Liver (tissue), 10 donors: ENCODE results near the gene ST3GAL4. TPM values are rescaled to one million over a fixed set of nuclear protein-coding genes. Genes with fewer than 3 reads are reported as not detected.

Experiments
- DNase-seq: peaks from one replicate; pipeline ENCODE4 v3.0.0-alpha.2; 2017; ENCODE audit warnings: low spot score
- H3K27ac ChIP-seq, 2 donors: one replicate each; pipeline ENCODE4 v1.7.0; 2013; ENCODE audit warnings: inconsistent platforms in 2 of 2, low read length in 2 of 2, control low read depth in 1 of 2, low read depth in 1 of 2, mild to moderate bottlenecking in 1 of 2
- H3K27me3 ChIP-seq, 4 donors: one replicate each; pipeline versions ENCODE4 v1.6.1 to v1.7.0; 2013; ENCODE audit warnings: low read length in 3 of 4, inconsistent platforms in 1 of 4, mild to moderate bottlenecking in 1 of 4, moderate library complexity in 1 of 4; ENCODE audit not compliant: control insufficient read depth in 4 of 4, insufficient read depth in 4 of 4
- H3K36me3 ChIP-seq, 4 donors: one replicate each; pipeline versions ENCODE4 v1.6.1 to v1.7.0; 2013; ENCODE audit warnings: low read length in 3 of 4, mild to moderate bottlenecking in 3 of 4, low read depth in 1 of 4, moderate library complexity in 1 of 4; ENCODE audit not compliant: control insufficient read depth in 4 of 4, insufficient read depth in 3 of 4
- H3K4me1 ChIP-seq, 4 donors: one replicate each; pipeline versions ENCODE4 v1.6.1 to v1.7.0; 2013; ENCODE audit warnings: low read length in 3 of 4, mild to moderate bottlenecking in 3 of 4, moderate library complexity in 1 of 4; ENCODE audit not compliant: control insufficient read depth in 4 of 4, insufficient read depth in 4 of 4
- H3K4me3 ChIP-seq, 3 donors: one replicate each; pipeline versions ENCODE4 v1.6.1 to v1.7.0; 2013; ENCODE audit warnings: low read length in 3 of 3, control low read depth in 1 of 3, low read depth in 1 of 3, mild to moderate bottlenecking in 1 of 3
- H3K9ac ChIP-seq, 2 donors: one replicate each; pipeline ENCODE4 v1.7.0; 2013; ENCODE audit warnings: low read length in 2 of 2, mild to moderate bottlenecking in 2 of 2, moderate library complexity in 2 of 2, control low read depth in 1 of 2, low read depth in 1 of 2
- H3K9me3 ChIP-seq, 4 donors: one replicate each; pipeline versions ENCODE4 v1.6.1 to v1.7.0; 2013; ENCODE audit warnings: low read length in 3 of 4; ENCODE audit not compliant: control insufficient read depth in 4 of 4
- CTCF ChIP-seq: fragments of 150-350 bp; IDR thresholded peaks from 2 replicates; pipeline ENCODE4 v1.5.1; 2017; ENCODE audit warnings: improper control_type of control experiment, low read depth, low read length; ENCODE audit not compliant: missing input control
- GABPA ChIP-seq, 2 donors: IDR thresholded peaks in 1 of 2; conservative IDR thresholded peaks in 1 of 2; 2 replicates each; pipeline ENCODE4 v1.6.1; 2016; ENCODE audit warnings: antibody characterized with exemption in 2 of 2, mild to moderate bottlenecking in 1 of 2, moderate library complexity in 1 of 2
- TAF1 ChIP-seq: conservative IDR thresholded peaks from 2 replicates; pipeline ENCODE4 v1.6.1; 2016; ENCODE audit warnings: antibody characterized with exemption, mild to moderate bottlenecking
- WGBS: extraction: QIAGEN DNeasy Blood & Tissue Kit; methylation state at CpG from one replicate; pipeline ENCODE4 v1.1.7; 2013; 5-methylcytosine and 5-hydroxymethylcytosine counted together
- polyA plus RNA-seq, 2 donors: library from polyadenylated mRNA; stranded (reverse) in 1 of 2; unstranded in 1 of 2; fragments of 200-250 nt in 1 of 2; fragments of >200 nt in 1 of 2; fragmentation: Nextera tagmentation in 1 of 2; extraction: Ambion mirVana in 1 of 2; gene quantifications; one replicate each; pipeline versions ENCODE4 v1.2.1 to v1.2.3, GENCODE V29; 2013 to 2015
- small RNA-seq: library from RNA; depleted of rRNA; stranded (forward); fragments of <200 nt; gene quantifications from one replicate; pipeline ENCODE3, GENCODE V24; 2014
- total RNA-seq, 2 donors: library from RNA; depleted of rRNA; stranded (reverse); fragments of >200 nt; gene quantifications; one replicate each; pipeline ENCODE4 v1.2.3, GENCODE V29; 2014
- donor health status: healthy.
- donor health status: healthy.
- donor health status: healthy.
- donor health status: healthy.
- donor health status: healthy.

ST3GAL4 gene
- total and polyA plus RNA-seq, 4 donors = 4.5 to 18.4 (median 10.6) TPM

DNA sequence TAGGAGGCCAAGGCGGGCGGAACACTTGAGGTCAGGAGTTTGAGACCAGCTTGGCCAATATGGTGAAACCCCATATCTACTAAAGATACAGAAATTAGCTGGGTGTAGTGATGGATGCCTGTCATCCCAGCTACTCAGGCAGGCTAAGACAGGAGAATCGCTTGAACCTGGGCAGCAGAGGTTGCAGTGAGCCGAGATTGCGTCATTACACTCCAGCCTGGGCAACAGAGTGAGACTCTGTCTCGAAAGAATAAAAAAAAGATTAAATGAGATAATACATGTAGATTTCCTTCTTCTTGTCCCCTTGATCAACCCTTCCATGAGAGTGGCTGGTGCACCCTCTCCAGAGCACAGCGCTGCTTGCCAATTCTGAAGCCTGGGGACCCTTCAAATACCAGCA is 106.9 kb downstream of the ST3GAL4 start:
- H3K4me3 ChIP-seq = no peak overlapping the region
- no peak for TF ChIP-seq GABPA (IDR thresholded peaks at IDR 0.05 in 1 of 2, conservative IDR thresholded peaks at IDR 0.05 in 1 of 2)
- no peak for TF ChIP-seq TAF1
- TF ChIP-seq CTCF = no peak
- no peaks in the 10 kb centered on the region for H3K9me3 ChIP-seq
- no peak overlapping the region for H3K9ac ChIP-seq
- 91% methylated on average over 7 of the region's 7 CpGs for WGBS
- no peaks in the 10 kb centered on the region for H3K36me3 ChIP-seq
- no peak for DNase-seq
- peaks cover 0 to 11% (median 0%) of the 10 kb centered on the region in 4 donors for H3K4me1 ChIP-seq
- H3K27me3 ChIP-seq = no peaks in the 10 kb centered on the region
- no peak overlapping the region for H3K27ac ChIP-seq

Small RNAs within 50 kb of the gene (small RNA-seq; reads per million reads assigned to genes)
- not detected for gene AP001318.3

Other genes with a start within 250 kb of the ST3GAL4 start
- 10 to 100 TPM; 20.5 to 23.7 TPM for gene RPUSD4, start 144.0 kb upstream of the ST3GAL4 start, total RNA-seq
- gene RPUSD4, start 144.0 kb upstream of the ST3GAL4 start, polyA plus RNA-seq = 10 to 100 TPM in 1 of 2 donors, 1 to 10 TPM in 1; 9.4 to 13.8 TPM
- gene FAM118B, start 143.9 kb upstream of the ST3GAL4 start, total RNA-seq = 10 to 100 TPM in 1 of 2 donors, 1 to 10 TPM in 1; 6.5 to 12.0 TPM
- 1 to 10 TPM; 3.7 to 6.6 TPM for gene FAM118B, start 143.9 kb upstream of the ST3GAL4 start, polyA plus RNA-seq
- 100 to 1,000 TPM in 1 of 2 donors, 10 to 100 TPM in 1; 28.7 to 138 TPM for gene SRPRA, start 86.8 kb upstream of the ST3GAL4 start, total RNA-seq
- gene SRPRA, start 86.8 kb upstream of the ST3GAL4 start, polyA plus RNA-seq = 100 to 1,000 TPM in 1 of 2 donors, 10 to 100 TPM in 1; 66.4 to 143 TPM
- gene FOXRED1, start 86.5 kb upstream of the ST3GAL4 start, total RNA-seq = 10 to 100 TPM; 24.0 to 38.9 TPM
- gene FOXRED1, start 86.5 kb upstream of the ST3GAL4 start, polyA plus RNA-seq = 10 to 100 TPM; 29.5 to 30.2 TPM
- gene TIRAP, start 72.6 kb upstream of the ST3GAL4 start, total RNA-seq = 1 to 10 TPM; 4.4 to 9.5 TPM
- 1 to 10 TPM; 3.9 to 8.5 TPM for gene TIRAP, start 72.6 kb upstream of the ST3GAL4 start, polyA plus RNA-seq
- gene DCPS, start 51.6 kb upstream of the ST3GAL4 start, total RNA-seq = 10 to 100 TPM in 1 of 2 donors, 1 to 10 TPM in 1; 5.6 to 10.7 TPM
- 10 to 100 TPM; 27.3 to 61.0 TPM for gene DCPS, start 51.6 kb upstream of the ST3GAL4 start, polyA plus RNA-seq